HL-60 (cell line): ENCODE results near the gene ASB7.

Experiments
- DNase-seq, 2 experiments: peaks; one replicate each; pipeline ENCODE4 v3.0.0-alpha.2; 2010 to 2020; ENCODE audit warnings: low read depth in 1 of 2, low spot score in 1 of 2
- H3K27ac ChIP-seq: fragments of 250-450 bp; sonication (Bioruptor Pico); replicated peaks from 2 replicates; pipeline ENCODE4 v1.5.1; 2020; ENCODE audit warnings: mild to moderate bottlenecking, moderate library complexity
- H3K27me3 ChIP-seq: fragments of 250-450 bp; sonication (Bioruptor Pico); 2 replicates; pipeline ENCODE4 v1.5.1; 2021; ENCODE audit warnings: mild to moderate bottlenecking, moderate library complexity; ENCODE audit not compliant: insufficient read depth, poor library complexity, severe bottlenecking
- H3K4me3 ChIP-seq: replicated peaks from 2 replicates; pipeline ENCODE4 v1.5.1; 2011; ENCODE audit warnings: mild to moderate bottlenecking, control low read depth, low read length; ENCODE audit not compliant: insufficient read depth
- GABPA ChIP-seq: IDR thresholded peaks from 2 replicates; pipeline ENCODE4 v1.6.1; 2012; ENCODE audit warnings: low read depth
- POLR2AphosphoS5 ChIP-seq: IDR thresholded peaks from 2 replicates; pipeline ENCODE4 v1.6.1; 2012; ENCODE audit warnings: low read depth
- SPI1 ChIP-seq: IDR thresholded peaks from 2 replicates; pipeline ENCODE4 v1.6.1; 2012; ENCODE audit warnings: low read depth, mild to moderate bottlenecking, borderline replicate concordance
- TF ChIP-seq, protein P1 (sequence below): IDR thresholded peaks from one replicate; pipeline ENCODE4 v1.5.1; 2011; ENCODE audit warnings: low read length, control low read depth, inconsistent platforms; ENCODE audit not compliant: insufficient read depth
- TF ChIP-seq, protein P2 (sequence below): IDR thresholded peaks from 2 replicates; pipeline ENCODE4 v1.6.1; 2012; ENCODE audit warnings: low read depth; ENCODE audit not compliant: insufficient replicate concordance

The ASB7 gene

DNA sequence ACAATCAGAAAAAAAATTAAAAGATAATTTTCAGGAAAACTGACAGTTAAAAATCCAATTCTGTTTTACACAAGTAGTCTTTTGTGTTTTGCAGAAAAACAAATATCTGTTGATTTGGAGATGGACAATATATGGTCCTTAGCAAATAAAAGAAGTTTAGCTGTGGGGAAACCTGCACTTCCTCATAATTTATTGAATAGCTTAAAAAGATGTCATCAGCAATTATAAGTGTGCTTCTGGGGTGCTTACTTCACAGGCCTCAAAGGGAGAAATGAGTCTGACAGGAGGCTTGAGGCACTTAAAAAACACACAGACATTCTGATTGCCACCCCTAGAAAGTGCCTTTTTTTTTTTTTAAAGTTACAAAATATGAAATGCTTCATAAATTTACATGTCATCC is 42.1 kb upstream of the ASB7 start:
- no peak for TF ChIP-seq POLR2AphosphoS5
- peak; percentile 93 for TF ChIP-seq SPI1
- TF ChIP-seq, protein P1, sequence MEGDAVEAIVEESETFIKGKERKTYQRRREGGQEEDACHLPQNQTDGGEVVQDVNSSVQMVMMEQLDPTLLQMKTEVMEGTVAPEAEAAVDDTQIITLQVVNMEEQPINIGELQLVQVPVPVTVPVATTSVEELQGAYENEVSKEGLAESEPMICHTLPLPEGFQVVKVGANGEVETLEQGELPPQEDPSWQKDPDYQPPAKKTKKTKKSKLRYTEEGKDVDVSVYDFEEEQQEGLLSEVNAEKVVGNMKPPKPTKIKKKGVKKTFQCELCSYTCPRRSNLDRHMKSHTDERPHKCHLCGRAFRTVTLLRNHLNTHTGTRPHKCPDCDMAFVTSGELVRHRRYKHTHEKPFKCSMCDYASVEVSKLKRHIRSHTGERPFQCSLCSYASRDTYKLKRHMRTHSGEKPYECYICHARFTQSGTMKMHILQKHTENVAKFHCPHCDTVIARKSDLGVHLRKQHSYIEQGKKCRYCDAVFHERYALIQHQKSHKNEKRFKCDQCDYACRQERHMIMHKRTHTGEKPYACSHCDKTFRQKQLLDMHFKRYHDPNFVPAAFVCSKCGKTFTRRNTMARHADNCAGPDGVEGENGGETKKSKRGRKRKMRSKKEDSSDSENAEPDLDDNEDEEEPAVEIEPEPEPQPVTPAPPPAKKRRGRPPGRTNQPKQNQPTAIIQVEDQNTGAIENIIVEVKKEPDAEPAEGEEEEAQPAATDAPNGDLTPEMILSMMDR: no peak
- TF ChIP-seq, protein P2, sequence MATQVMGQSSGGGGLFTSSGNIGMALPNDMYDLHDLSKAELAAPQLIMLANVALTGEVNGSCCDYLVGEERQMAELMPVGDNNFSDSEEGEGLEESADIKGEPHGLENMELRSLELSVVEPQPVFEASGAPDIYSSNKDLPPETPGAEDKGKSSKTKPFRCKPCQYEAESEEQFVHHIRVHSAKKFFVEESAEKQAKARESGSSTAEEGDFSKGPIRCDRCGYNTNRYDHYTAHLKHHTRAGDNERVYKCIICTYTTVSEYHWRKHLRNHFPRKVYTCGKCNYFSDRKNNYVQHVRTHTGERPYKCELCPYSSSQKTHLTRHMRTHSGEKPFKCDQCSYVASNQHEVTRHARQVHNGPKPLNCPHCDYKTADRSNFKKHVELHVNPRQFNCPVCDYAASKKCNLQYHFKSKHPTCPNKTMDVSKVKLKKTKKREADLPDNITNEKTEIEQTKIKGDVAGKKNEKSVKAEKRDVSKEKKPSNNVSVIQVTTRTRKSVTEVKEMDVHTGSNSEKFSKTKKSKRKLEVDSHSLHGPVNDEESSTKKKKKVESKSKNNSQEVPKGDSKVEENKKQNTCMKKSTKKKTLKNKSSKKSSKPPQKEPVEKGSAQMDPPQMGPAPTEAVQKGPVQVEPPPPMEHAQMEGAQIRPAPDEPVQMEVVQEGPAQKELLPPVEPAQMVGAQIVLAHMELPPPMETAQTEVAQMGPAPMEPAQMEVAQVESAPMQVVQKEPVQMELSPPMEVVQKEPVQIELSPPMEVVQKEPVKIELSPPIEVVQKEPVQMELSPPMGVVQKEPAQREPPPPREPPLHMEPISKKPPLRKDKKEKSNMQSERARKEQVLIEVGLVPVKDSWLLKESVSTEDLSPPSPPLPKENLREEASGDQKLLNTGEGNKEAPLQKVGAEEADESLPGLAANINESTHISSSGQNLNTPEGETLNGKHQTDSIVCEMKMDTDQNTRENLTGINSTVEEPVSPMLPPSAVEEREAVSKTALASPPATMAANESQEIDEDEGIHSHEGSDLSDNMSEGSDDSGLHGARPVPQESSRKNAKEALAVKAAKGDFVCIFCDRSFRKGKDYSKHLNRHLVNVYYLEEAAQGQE: no peak
- TF ChIP-seq GABPA: no peak

DNA sequence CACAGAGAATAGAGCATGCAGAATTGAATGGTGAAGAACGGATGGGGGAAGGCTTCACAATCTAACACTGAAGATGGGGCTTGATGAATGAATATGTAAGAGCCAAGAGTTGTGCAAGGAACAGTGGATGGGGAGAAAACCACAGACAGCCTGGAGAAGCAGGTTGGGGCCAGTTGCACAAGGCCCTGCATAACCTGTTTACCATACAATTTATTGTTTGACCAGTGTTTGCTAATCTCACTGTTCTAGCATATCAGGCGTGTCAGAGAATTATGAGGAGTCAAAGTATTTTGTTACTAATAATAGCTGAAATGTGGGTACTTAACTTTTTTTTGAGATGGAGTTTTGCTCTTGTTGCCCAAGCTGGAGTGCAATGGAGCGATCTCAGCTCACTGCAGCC is 36.8 kb upstream of the ASB7 start:
- Histone ChIP-seq H3K4me3 (no peak overlapping the region), H3K27ac (no peak overlapping the region), H3K27me3 (no peaks in the 10 kb centered on the region)
- TF ChIP-seq GABPA (no peak), SPI1 (no peak), POLR2AphosphoS5 (no peak)
- TF ChIP-seq, protein P1: no peak
- TF ChIP-seq, protein P2: no peak
- DNase-seq: peak in 1 of 2 experiments; percentile 65

More for the DNA sequence above, 42.1 kb upstream of the ASB7 start:
- peak in 1 of 2 experiments; percentile 53 for DNase-seq
- no peaks in the 10 kb centered on the region for H3K27me3 ChIP-seq
- H3K27ac ChIP-seq: peak overlapping the region; percentile 53
- no peak overlapping the region for H3K4me3 ChIP-seq

DNA sequence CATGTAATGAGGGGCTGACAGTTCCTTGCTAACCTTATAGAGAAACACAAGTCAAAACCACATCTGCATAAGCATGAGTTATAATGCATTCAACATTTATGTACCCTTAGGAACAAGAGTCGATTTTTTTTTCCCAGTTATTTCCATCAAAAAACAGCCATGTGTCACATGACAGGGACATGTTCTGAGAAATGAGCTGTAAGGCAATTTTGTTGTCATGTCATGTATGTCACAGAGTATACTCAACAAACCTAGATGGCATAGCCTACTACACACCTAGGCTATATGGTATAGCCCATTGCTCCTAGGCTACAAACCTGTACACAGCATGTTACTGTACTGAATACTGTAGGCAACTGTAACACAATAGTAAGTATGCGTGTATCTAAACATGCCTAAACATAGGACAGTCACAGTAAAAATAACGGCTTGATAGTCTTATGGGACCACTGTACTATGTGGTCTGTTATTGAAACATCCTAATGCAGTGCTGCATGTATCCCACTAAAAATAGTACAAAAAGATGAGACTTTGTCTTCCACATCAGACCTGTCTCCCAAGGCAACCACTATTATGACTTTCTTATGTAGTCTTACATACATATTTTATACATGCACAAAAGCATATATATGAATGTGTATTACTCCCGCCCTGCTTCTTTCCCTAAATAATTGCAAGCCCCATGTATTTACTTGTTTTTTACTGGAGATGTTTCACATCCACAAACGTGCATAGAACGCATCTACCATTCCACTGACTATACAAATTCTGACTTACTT is 35.4 kb upstream of the ASB7 start:
- no peak for DNase-seq
- H3K27me3 ChIP-seq: no peaks in the 10 kb centered on the region
- TF ChIP-seq GABPA (no peak), SPI1 (no peak), POLR2AphosphoS5 (no peak)
- TF ChIP-seq, protein P2: no peak
- TF ChIP-seq, protein P1: no peak
- H3K4me3 ChIP-seq: no peak overlapping the region
- H3K27ac ChIP-seq: no peak overlapping the region
